Lung (tissue), 12 donors: Measurements from ENCODE around the gene XPO1. TPM values are rescaled to one million over a fixed set of nuclear protein-coding genes. Genes with fewer than 3 reads are reported as not detected.

Experiments
- ATAC-seq: fragments of 200-7000 bp; cut with Tn5 transposase; one replicate; pipeline ENCODE4 v1.9.1; 2020; ENCODE audit warnings: moderate number of reproducible peaks; ENCODE audit not compliant: insufficient read depth, low FRiP score
- DNase-seq, 3 donors: peaks; one replicate each; pipeline ENCODE4 v3.0.0-alpha.2; 2013 to 2017
- H3K27ac ChIP-seq, 2 donors: one replicate each; pipeline ENCODE4 v1.5.1; 2013; ENCODE audit warnings: mild to moderate bottlenecking in 2 of 2, moderate library complexity in 2 of 2, control low read depth in 1 of 2, inconsistent platforms in 1 of 2, low read depth in 1 of 2, low read length in 1 of 2
- H3K27me3 ChIP-seq, 3 donors: one replicate each; pipeline ENCODE4 v1.5.1; 2013; ENCODE audit warnings: low read length in 2 of 3; ENCODE audit not compliant: control insufficient read depth in 3 of 3, insufficient read depth in 3 of 3
- H3K36me3 ChIP-seq, 4 donors: one replicate each; pipeline ENCODE4 v1.5.1; 2013; ENCODE audit warnings: low read length in 4 of 4, mild to moderate bottlenecking in 1 of 4, moderate library complexity in 1 of 4; ENCODE audit not compliant: control insufficient read depth in 4 of 4, insufficient read depth in 4 of 4
- H3K4me1 ChIP-seq, 5 donors: one replicate each; pipeline ENCODE4 v1.5.1; 2013; ENCODE audit warnings: low read length in 5 of 5, mild to moderate bottlenecking in 2 of 5, moderate library complexity in 1 of 5; ENCODE audit not compliant: control insufficient read depth in 5 of 5, insufficient read depth in 5 of 5
- H3K4me3 ChIP-seq: one replicate; pipeline ENCODE4 v1.5.1; 2013; ENCODE audit warnings: mild to moderate bottlenecking, control low read depth, moderate library complexity
- H3K9ac ChIP-seq, 2 donors: one replicate each; pipeline ENCODE4 v1.5.1; 2013; ENCODE audit warnings: low read length in 2 of 2, control low read depth in 1 of 2; ENCODE audit not compliant: insufficient read depth in 1 of 2
- H3K9me3 ChIP-seq, 4 donors: one replicate each; pipeline ENCODE4 v1.5.1; 2013; ENCODE audit warnings: low read length in 3 of 4, mild to moderate bottlenecking in 1 of 4, moderate library complexity in 1 of 4; ENCODE audit not compliant: control insufficient read depth in 4 of 4, insufficient read depth in 3 of 4
- WGBS, 2 donors: extraction: QIAGEN DNeasy Blood & Tissue Kit; methylation state at CpG; one replicate each; pipeline ENCODE4 v1.1.7; 2013; 5-methylcytosine and 5-hydroxymethylcytosine counted together
- polyA plus RNA-seq, 2 donors: library from polyadenylated mRNA; stranded (reverse); fragments of 200-250 nt; gene quantifications; one replicate each; pipeline ENCODE4 v1.2.1, GENCODE V29; 2013
- total RNA-seq, 2 donors: library from RNA; depleted of rRNA in 1 of 2; stranded (reverse); fragments of >200 nt in 1 of 2; gene quantifications; one replicate each; pipeline ENCODE4 v1.2.1, GENCODE V29; 2014 to 2021
- TF ChIP-seq, protein P1 (sequence below): IDR thresholded peaks from 2 replicates; pipeline ENCODE4 v1.5.1; 2012; ENCODE audit warnings: mild to moderate bottlenecking; ENCODE audit errors: control extremely low read depth, extremely low read depth
- donor health status: control.
- donor health status: control.
- donor health status: Bipolar disorder and iron deficiency.
- donor health status: healthy.
- donor health status: DM: yes; HTN: yes; CAD: no.

The XPO1 gene
- total and polyA plus RNA-seq, 4 donors = 57.9 to 568 (median 85.9) TPM

GRCh38 chr2:61582165-61582564 lies 44.0 kb upstream of the XPO1 start:
- Histone ChIP-seq H3K9ac (no peak overlapping the region), H3K4me1 (peaks cover 0 to 2% (median 0%) of the 10 kb centered on the region in 5 donors), H3K27ac (no peak overlapping the region), H3K36me3 (no peaks in the 10 kb centered on the region), H3K27me3 (no peaks in the 10 kb centered on the region), H3K4me3 (no peak overlapping the region), H3K9me3 (no peaks in the 10 kb centered on the region)
- ATAC-seq (no peak), DNase-seq (no peak)
- WGBS, 2 donors = 77 to 87% methylated on average over 3 of the region's 3 CpGs
- TF ChIP-seq, protein P1, sequence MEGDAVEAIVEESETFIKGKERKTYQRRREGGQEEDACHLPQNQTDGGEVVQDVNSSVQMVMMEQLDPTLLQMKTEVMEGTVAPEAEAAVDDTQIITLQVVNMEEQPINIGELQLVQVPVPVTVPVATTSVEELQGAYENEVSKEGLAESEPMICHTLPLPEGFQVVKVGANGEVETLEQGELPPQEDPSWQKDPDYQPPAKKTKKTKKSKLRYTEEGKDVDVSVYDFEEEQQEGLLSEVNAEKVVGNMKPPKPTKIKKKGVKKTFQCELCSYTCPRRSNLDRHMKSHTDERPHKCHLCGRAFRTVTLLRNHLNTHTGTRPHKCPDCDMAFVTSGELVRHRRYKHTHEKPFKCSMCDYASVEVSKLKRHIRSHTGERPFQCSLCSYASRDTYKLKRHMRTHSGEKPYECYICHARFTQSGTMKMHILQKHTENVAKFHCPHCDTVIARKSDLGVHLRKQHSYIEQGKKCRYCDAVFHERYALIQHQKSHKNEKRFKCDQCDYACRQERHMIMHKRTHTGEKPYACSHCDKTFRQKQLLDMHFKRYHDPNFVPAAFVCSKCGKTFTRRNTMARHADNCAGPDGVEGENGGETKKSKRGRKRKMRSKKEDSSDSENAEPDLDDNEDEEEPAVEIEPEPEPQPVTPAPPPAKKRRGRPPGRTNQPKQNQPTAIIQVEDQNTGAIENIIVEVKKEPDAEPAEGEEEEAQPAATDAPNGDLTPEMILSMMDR = no peak

DNA sequence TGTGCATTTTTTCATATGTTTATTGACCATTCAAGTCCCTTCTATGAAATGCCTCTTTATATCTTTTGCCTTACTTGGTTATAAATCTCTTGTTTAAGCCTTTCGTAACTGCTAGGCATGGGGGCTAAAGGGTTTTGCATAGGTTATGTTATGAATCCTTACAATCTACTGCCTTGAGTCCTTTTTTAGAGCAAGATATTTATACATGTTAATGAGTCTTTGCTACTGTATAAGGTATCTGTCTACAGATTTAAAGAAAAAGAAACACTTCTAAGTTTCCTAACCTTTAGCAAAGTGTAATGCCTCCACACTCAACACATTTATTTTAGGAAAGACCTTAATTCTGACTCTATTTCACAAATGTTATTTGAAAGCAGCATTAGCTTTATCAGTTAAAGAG lies 43.6 kb upstream of the XPO1 start:
- Histone ChIP-seq H3K27ac (no peak overlapping the region), H3K4me3 (no peak overlapping the region), H3K36me3 (no peaks in the 10 kb centered on the region), H3K9me3 (no peaks in the 10 kb centered on the region), H3K9ac (no peak overlapping the region), H3K4me1 (peaks cover 0 to 2% (median 0%) of the 10 kb centered on the region in 5 donors), H3K27me3 (no peaks in the 10 kb centered on the region)
- TF ChIP-seq, protein P1 = no peak
- ATAC-seq (no peak), DNase-seq (no peak)
- 100% methylated on average over 1 of the region's 1 CpG for WGBS, 2 donors

DNA sequence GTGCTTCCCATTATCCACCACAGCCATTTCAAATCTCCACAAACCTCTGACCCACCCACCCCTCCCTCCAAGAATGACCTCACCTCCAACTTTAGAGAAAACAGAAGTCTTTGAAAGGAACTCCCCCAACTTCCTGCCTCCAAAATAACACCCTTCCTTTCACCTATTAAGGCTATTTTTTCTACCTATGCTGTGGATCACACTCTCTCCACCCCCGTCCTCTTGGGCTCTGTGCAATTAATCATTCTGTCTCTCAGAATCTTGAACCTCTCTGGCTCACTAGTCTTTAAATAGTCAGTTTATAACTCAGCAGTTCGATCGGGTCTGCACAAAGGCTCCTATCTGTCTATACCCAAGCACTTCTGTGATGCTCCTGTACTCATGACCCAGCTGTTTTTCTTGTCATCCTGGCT lies 37.3 kb upstream of the XPO1 start:
- DNase-seq (no peak), ATAC-seq (no peak)
- H3K9me3 ChIP-seq = no peaks in the 10 kb centered on the region
- TF ChIP-seq, protein P1 = no peak
- WGBS, 2 donors = 19 to 27% methylated on average over 3 of the region's 3 CpGs
- H3K4me1 ChIP-seq = no peaks in the 10 kb centered on the region
- H3K27me3 ChIP-seq = no peaks in the 10 kb centered on the region
- no peak overlapping the region for H3K9ac ChIP-seq
- H3K4me3 ChIP-seq = no peak overlapping the region
- H3K36me3 ChIP-seq = no peaks in the 10 kb centered on the region
- H3K27ac ChIP-seq = no peak overlapping the region

DNA sequence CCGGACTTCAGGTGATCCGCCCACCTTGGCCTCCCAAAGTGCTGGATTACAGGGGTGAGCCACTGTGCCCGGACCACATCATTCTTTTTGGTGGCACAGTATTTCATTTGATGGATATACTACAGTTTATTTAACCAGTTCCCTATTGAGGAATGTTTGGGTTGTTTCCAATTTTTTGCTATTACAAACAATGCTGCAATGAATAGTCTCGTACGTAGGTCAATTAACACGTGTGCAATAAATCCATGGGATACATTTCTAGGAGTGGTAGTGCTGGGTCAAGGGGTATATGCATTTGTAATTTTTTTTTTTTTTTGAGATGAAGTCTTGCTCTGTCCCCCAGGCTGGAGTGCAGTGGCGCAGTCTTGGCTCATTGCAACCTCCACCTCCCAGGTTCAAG lies 28.4 kb upstream of the XPO1 start:
- Histone ChIP-seq H3K27me3 (no peaks in the 10 kb centered on the region), H3K4me3 (no peak overlapping the region), H3K36me3 (no peaks in the 10 kb centered on the region), H3K9me3 (peaks cover 0 to 2% (median 0%) of the 10 kb centered on the region in 4 donors), H3K4me1 (no peaks in the 10 kb centered on the region), H3K27ac (no peak overlapping the region), H3K9ac (no peak overlapping the region)
- 68 to 75% methylated on average over 7 of the region's 7 CpGs for WGBS, 2 donors
- no peak for DNase-seq
- TF ChIP-seq, protein P1 = no peak
- no peak for ATAC-seq
